Hematopoietic multipotent progenitor cell treated with erythropoietin and hydrocortisone succinate and interleukin-3 and kit ligand, for 15 days (in vitro differentiated cells): ENCODE data around the gene NPTN.

Experiments
- DNase-seq: peaks from one replicate; pipeline ENCODE4 v3.0.0-alpha.2; 2015; ENCODE audit warnings: low spot score

The NPTN gene

GRCh38 chr15:73518180-73518862 is 114.9 kb downstream of the NPTN start:
- DNase-seq: no peak

DNA sequence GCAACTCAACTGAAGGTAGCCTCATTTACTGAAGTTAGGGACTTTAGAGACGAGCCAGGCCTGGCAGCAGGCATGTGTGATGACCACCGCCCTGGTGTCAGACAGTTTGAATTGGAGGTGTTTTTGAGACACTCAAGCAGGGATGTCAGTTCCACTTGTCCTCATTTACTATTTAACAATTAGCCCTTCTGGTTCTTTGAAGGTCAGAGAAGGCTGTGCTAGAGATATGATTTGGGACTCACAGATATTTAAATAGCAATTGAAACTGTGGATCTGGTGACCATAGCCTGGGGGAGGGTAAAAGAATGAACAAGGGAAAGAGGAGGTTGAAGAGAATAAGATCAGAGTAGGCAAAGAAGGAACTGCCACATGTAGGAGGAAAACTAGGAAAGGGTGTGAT is 115.6 kb downstream of the NPTN start:
- DNase-seq: no peak

- DNase-seq: no peak
Observed at GRCh38 chr15:73515527-73515926, 117.7 kb downstream of the NPTN start.
